Frontal cortex (tissue), 4 donors: ENCODE results near the gene PLEKHA7. TPM values are rescaled to one million over a fixed set of nuclear protein-coding genes. Genes with fewer than 3 reads are reported as not detected.
"Not testable (repeated sequence)": the region's sequence is repeated elsewhere in the genome, so short reads cannot be mapped to it uniquely, and the experiment has no call there.

Source experiments
- DNase-seq, 2 donors: peaks; one replicate each; pipeline ENCODE4 v3.0.0; 2012; ENCODE audit warnings: low spot score in 2 of 2
- FAIRE-seq: peaks from 2 replicates; lab custom pipeline; 2012; peaks lifted over from hg19 to GRCh38; lab: Jason Lieb, UNC
- total RNA-seq: library from RNA; depleted of rRNA; stranded (reverse); fragments of >200 nt; gene quantifications from one replicate; pipeline ENCODE4 v1.2.3, GENCODE V29; 2014
- donor health status: control.
- donor health status: control.
- donor health status: control.

The PLEKHA7 gene
- total RNA-seq, 1 donor from 2014 or later, result 6.9 TPM

DNA sequence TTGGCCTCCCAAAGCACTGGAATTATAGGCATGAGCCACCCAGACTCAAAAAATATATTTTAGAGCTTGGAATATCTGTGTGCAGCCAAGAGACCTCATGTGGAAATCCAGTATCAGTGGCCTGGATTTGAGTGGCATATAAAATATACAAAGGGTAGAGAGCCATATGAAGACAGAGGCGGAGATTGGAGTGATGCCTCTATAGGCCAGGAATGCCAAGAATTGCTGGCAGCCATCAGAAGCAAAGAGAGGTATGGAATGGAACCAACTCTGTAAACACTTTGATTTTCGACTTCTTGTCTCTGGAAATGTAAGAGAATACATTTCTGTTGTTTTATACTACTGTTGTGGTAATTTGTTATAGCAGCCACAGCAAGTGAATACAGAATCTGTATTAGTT is 123.0 kb downstream of the PLEKHA7 start:
- DNase-seq (no peak), FAIRE-seq (no peak)

DNA sequence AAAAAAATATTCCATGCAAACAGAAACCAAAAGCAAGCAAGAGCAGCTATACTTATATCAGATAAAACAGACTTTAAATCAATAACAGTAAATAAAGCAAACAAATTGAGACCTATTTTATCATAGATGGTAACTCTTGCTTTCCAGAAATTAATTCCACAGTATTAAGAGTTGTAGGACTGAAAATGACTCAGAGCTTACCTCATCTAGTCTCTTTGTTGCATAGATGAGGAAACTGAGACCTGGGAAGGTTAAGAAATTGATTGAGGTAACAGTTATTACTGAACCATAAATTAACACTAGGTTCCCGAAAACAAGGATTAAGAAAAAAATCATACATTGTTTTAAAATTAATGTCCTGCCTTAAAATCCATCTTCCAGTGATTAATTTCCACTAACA is 123.8 kb downstream of the PLEKHA7 start:
- no peak for DNase-seq
- no peak for FAIRE-seq

GRCh38 chr11:16889905-16890304 is 124.3 kb downstream of the PLEKHA7 start:
- DNase-seq, result no peak
- no peak for FAIRE-seq

GRCh38 chr11:16889010-16889409 is 125.2 kb downstream of the PLEKHA7 start:
- FAIRE-seq, DNase-seq: not testable (repeated sequence)

- DNase-seq, FAIRE-seq: not testable (repeated sequence)
Measured at GRCh38 chr11:16887887-16888286, 126.3 kb downstream of the PLEKHA7 start.

DNA sequence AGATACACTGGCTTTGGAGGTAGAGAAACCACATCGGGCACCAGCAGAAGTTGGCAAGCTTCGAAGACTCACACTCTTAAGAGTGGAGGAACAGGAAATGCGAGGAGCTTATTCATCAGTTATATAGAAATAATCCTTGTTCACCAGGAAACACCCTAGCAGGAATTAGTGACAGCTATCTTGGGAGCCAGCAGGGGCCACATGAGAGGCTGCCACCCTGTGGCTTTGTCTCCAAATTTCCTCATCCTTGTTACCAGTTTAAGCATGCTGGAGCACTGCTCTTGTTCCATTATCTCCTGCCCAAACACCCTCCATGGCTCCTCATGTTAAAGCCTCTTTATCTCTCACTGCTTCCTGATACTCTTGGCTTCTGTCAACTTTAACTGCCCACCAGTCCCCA is 131.0 kb downstream of the PLEKHA7 start:
- FAIRE-seq (no peak), DNase-seq (no peak)

DNA sequence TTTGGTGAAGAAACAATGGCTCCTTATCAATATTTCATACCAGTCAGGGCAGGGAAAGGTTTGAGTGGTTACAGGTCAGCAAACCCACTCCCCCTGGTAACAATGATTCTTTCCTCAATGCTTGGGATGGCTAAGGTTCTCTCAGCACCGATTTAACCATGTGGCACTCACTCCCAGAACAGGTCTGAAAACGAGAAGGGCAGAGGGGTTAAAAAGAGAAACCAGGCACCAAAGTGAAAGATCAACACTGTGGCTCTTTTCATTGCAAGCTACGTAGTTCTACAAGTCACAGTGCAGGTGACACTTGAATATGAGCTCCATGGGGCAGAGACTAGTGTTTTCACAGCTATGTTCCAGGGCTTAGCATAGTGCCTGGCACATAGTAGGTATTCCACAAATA is 132.4 kb downstream of the PLEKHA7 start:
- FAIRE-seq (no peak), DNase-seq (no peak)

DNA sequence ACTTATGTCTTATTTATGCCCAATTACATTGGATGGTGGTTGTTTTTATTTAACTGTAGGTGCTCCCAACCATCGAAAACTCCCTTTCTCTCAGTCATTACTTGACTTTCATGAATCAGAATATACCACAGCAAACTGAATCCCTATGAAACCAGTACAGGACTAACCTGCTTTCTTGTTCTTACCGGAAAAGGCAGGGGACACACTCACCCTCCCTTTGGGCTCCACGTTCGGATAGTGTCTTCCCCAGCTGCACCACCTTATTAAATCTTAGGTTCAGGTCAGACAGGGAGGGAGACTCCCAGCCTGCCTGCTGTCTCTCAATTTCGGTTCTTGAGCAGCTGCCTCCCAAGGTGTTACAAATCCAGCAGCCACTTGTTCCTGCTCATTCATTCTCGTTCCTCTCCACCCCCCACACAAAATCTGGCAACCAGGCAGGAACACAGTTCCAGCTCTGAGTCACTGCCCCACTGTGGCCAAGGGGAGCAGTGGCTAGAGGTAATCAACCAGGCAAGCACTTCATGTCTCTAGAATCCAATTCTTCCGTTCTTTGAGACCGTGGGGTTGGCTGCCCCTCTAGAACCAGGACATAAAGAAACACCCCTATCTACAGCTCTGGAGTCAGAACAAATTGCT is 133.0 kb downstream of the PLEKHA7 start:
- FAIRE-seq (no peak), DNase-seq (no peak)

DNA sequence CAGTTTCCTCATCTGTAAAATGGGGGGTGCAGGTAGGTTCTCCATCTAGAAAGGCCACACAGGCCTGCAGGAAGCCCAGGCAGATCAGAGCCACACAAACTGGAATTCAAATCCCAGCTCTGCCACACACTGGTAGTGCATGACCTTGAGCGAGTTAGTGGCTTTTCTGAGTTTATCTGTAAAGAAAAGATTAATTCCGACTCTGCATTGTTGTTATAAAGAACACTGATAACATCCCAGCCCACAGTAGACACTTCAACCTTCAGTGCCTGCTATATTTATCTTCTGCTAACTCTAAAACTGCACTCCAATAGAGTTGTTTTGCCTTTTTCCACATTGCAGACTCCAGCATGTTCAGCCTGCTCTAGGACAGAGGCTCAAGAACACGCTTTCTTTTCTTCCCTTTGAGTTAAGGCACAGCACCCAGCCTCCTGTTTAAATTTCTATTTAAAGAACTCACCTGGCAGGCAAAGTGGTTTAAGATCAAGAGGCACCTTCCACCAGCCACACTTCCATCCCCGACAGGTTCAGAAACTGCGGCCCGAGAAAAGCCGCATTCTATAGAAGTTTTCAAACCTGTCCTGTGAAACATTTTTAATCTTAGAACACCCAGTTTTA is 133.9 kb downstream of the PLEKHA7 start:
- DNase-seq, result no peak
- FAIRE-seq, result no peak

- no peak for FAIRE-seq
- DNase-seq, result no peak
Measured at GRCh38 chr11:16879690-16880089, 134.5 kb downstream of the PLEKHA7 start.

DNA sequence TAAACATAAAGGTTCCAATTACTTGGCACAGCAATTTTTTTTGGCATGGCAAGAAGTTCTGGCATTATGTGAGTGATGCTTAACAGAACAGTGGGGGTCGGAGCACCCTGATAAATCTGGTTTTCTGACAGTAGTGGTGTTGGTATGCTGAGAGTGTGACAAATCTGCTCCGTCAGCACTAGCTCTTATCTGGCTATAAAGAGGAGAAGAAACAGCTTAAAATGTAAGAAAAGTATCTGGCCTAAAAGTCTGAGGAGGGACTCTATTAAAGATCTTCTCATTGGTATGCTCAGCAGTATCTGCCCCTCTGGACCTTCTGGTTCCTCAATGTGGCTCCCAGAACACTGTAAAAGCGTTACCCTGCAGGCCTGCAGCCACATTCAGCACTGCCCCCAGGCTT is 137.4 kb downstream of the PLEKHA7 start:
- DNase-seq, result no peak
- no peak for FAIRE-seq

- FAIRE-seq (no peak), DNase-seq (no peak)
Measured at GRCh38 chr11:16876053-16876752, 138.0 kb downstream of the PLEKHA7 start.

DNA sequence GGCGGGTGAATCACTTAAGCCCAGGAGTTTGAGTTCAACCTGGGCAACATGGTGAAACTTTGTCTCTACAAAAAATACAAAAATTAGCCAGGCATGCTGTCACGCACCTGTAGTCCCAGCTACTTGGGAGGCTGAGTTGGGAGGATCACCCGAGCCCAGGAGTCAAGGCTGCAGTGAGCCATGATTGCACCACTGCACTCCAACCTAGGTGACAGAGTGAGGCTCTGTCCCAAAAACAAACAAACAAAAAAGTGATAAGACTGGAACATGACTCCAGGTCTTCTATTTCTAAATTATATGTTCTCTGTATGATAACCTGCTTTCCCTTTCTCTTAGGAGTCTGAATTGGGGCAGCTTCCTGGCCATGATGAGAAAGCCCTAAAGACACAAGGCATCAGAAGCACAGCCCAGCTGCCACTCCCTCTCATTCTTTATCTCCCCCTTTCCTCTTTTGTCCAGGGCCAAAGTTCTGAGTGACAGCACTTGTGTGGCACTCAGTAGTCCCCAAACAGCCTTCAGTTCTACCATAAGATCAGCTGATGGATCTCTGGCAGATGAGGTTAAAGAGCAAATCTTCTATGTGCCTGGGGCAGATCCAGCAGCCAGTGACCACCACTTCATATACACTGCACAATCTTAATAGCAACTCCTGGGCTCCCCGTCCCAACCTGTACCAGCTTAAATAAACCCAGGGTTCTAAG is 139.8 kb downstream of the PLEKHA7 start:
- FAIRE-seq, result no peak
- no peak for DNase-seq

- DNase-seq, result no peak
- FAIRE-seq, result no peak
Measured at GRCh38 chr11:16873289-16873688, 140.9 kb downstream of the PLEKHA7 start.

GRCh38 chr11:16871368-16871767 is 142.8 kb downstream of the PLEKHA7 start:
- FAIRE-seq (no peak), DNase-seq (no peak)

DNA sequence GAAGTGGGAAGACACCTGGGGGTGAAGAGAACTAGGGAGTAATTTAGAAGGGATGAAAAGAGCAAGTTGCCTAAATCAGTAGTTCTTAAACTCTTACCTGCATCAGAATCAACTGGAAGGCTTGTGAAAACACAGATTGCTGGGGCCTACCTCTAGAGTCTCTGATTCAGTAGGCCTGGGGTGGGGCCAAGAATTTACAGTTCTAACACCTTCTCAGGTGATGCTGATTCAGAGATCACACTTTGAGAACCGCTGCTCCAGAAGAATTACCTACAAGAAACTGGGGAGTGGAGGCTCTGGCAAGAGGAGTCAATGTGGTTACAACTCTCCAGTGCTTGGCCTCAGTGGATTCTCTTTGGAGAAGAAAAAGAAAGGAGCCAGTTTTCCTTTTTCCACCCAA is 147.1 kb downstream of the PLEKHA7 start:
- DNase-seq (no peak), FAIRE-seq (no peak)

GRCh38 chr11:16864428-16864827 is 149.8 kb downstream of the PLEKHA7 start:
- FAIRE-seq, DNase-seq: not testable (repeated sequence)

DNA sequence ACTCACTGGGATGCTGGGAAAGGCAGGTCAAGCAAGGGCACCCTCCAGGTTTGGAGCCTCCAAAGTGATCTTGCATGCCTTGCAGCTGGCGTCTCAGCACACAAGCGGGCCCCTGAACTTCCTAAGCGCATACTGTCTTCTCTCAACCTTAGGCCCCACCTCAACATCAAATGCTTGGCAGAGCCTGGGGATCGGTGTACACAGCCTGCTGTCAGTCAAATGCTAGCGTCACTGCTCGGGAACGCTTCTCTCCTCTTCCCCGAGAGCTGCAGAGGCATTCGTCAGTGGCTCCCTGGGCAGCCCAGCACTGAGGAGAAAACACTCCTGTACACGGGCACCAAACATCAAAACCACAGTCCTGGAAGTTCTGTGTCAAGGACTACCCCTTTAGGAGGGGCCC is 150.8 kb downstream of the PLEKHA7 start:
- no peak for FAIRE-seq
- no peak for DNase-seq

DNA sequence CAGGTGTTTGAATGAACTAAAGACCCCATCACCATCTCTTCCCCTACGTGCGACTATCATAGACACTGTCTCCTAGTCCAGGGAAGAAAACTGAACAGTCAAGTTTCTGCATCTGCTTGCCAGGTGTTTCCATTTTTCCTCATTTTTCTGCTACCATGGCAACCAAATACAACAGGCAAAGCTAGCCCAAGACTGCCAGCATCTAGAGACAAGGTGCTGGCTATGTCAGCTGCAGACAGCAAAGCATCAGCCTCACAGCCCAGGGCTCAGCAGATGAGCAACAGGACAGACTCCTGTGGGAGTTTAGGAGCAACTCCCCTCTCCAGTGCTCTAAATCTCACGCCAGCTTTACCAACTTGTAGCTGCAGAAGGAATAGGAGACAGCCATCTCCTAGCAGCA is 151.5 kb downstream of the PLEKHA7 start:
- DNase-seq, result no peak
- FAIRE-seq, result no peak

DNA sequence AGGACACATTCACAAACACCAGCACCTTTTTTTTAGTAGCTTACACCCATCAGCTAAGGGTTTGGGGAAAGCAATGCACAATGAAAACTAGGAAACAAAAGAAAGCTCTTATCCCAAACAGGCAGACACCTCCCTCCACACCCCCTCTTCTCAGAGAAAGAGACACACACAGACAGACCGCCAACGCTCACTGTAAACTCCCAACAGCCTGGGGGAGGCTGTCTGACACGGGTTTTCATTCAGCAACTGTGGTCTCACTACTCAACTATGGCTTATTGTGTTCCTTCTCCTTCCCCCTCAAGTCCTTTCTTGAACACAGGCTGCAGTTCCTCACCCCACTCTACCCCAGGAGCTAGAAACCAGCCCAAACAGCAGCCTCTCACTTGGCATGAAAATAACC is 152.4 kb downstream of the PLEKHA7 start:
- FAIRE-seq, result no peak
- DNase-seq, result no peak

DNA sequence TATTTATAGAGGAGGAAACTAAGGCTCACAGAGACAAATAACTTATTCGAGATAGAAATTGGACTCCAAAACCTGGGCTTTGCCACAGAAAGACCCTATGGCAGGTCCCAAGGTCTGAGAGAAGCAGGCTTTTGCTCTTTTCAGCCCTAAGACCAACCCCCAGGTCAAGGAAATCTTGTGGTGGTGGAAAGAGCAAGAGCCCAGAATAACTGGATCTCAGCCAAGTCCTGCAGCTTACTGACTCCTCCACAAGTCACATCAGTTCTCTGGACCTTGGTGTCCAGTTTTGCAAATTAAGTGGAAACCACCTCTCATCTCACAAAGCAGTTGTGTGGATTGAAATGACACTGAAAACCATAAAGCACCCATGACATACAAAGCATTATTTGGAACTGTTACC is 153.6 kb downstream of the PLEKHA7 start:
- no peak for DNase-seq
- FAIRE-seq, result no peak
